HepG2 (cell line): ENCODE data around the gene DUSP12. TPM values are rescaled to one million over a fixed set of nuclear protein-coding genes. Genes with fewer than 3 reads are reported as not detected.

ENCODE experiments used
- ATAC-seq: fragments of 200-7000 bp; cut with Tn5 transposase; 3 replicates; pipeline ENCODE4 v1.9.1; 2020; ENCODE audit warnings: mild to moderate bottlenecking, moderate library complexity
- BruUV-seq: library from RNA; stranded (reverse); fragments of 400-500 nt; replicated peaks from 2 replicates; lab custom pipeline; 2021; lab: Mats Ljungman, UMichigan
- CTCF ChIA-PET: fragments of 300-600 bp; formaldehyde crosslinking; extraction: SDS; loops from one replicate; lab custom pipeline; 2021; ENCODE audit warnings: low total read pairs, inconsistent platforms, low intra/inter-chr PET ratio; lab: Yijun Ruan, JAX
- POLR2A ChIA-PET: fragments of 350-600 bp; sonication (Branson Sonifier 250); formaldehyde crosslinking; loops from one replicate; lab custom pipeline; 2020; ENCODE audit warnings: antibody characterized with exemption, inconsistent platforms; lab: Yijun Ruan, JAX
- DNase-seq: peaks from one replicate; pipeline ENCODE4 v3.0.0-alpha.2; 2015; ENCODE audit warnings: low spot score
- FAIRE-seq: peaks from 3 replicates; lab custom pipeline; 2011; peaks lifted over from hg19 to GRCh38; lab: Jason Lieb, UNC
- H2AFZ ChIP-seq: one replicate; pipeline ENCODE4 v1.6.1; 2011; ENCODE audit warnings: low read length, inconsistent platforms
- H3K27ac ChIP-seq: fragments of 300-600 bp; 3 replicates; pipeline ENCODE4 v1.8.0; 2011; ENCODE audit warnings: mixed run types, mild to moderate bottlenecking, mixed read lengths, low read length, inconsistent platforms; ENCODE audit not compliant: insufficient read depth; ENCODE audit errors: extremely low read length
- H3K27me3 ChIP-seq, 2 experiments: fragments of 200-600 bp in 1 of 2; 2 replicates in 1 of 2; 3 replicates in 1 of 2; pipeline versions ENCODE4 v1.6.0 to v1.8.0; 2011; ENCODE audit warnings: low read length in 2 of 2, mild to moderate bottlenecking in 2 of 2, moderate library complexity in 2 of 2, inconsistent platforms in 1 of 2; ENCODE audit not compliant: insufficient read depth in 2 of 2, control insufficient read depth in 1 of 2
- H3K36me3 ChIP-seq, 2 experiments: fragments of 200-600 bp in 1 of 2; replicated peaks in 1 of 2; 2 replicates in 1 of 2; 3 replicates in 1 of 2; pipeline versions ENCODE4 v1.5.1 to v1.8.0; 2011; ENCODE audit warnings: low read length in 2 of 2, inconsistent platforms in 1 of 2; ENCODE audit not compliant: insufficient read depth in 2 of 2, control insufficient read depth in 1 of 2
- H3K4me1 ChIP-seq: 2 replicates; pipeline ENCODE4 v1.5.1; 2012; ENCODE audit warnings: low read length, inconsistent platforms; ENCODE audit not compliant: insufficient read depth
- H3K4me2 ChIP-seq: 2 replicates; pipeline ENCODE4 v1.6.0; 2011; ENCODE audit warnings: low read depth, low read length, inconsistent platforms
- H3K4me3 ChIP-seq, 3 experiments: fragments of 200-600 bp in 1 of 3; sonication (generic), shearing (Covaris generic) in 1 of 3; replicated peaks in 1 of 3; 2 replicates each; pipeline ENCODE4 v1.5.1; 2011 to 2016; ENCODE audit warnings: low read length in 3 of 3, inconsistent platforms in 2 of 3, low read depth in 2 of 3, mild to moderate bottlenecking in 2 of 3, control low read depth in 1 of 3, mixed read lengths in 1 of 3; ENCODE audit not compliant: insufficient read depth in 1 of 3
- H3K79me2 ChIP-seq: one replicate; pipeline ENCODE4 v1.6.1; 2011; ENCODE audit warnings: low read length, inconsistent platforms; ENCODE audit not compliant: insufficient read depth
- H3K9ac ChIP-seq: 2 replicates; pipeline ENCODE4 v1.6.0; 2011; ENCODE audit warnings: mild to moderate bottlenecking, low read depth, low read length, inconsistent platforms; ENCODE audit not compliant: insufficient read depth
- H3K9me3 ChIP-seq: 2 replicates; pipeline ENCODE4 v1.5.1; 2012; ENCODE audit warnings: mild to moderate bottlenecking, low read length
- H4K20me1 ChIP-seq: 2 replicates; pipeline ENCODE4 v1.6.0; 2011; ENCODE audit warnings: inconsistent platforms, mild to moderate bottlenecking, low read length, moderate library complexity; ENCODE audit not compliant: insufficient read depth
- KLF6 ChIP-seq: IDR thresholded peaks from 2 replicates; pipeline ENCODE4 v1.8.0; 2016; ENCODE audit warnings: missing biosample characterization, missing genetic modification reagents
- NAIF1 ChIP-seq: sonication (generic); formaldehyde crosslinking; IDR thresholded peaks from 2 replicates; pipeline ENCODE4 v1.5.0; 2020; ENCODE audit warnings: mild to moderate bottlenecking, missing genetic modification reagents, borderline replicate concordance
- NFKBIZ ChIP-seq: IDR thresholded peaks from 2 replicates; pipeline ENCODE4 v1.6.1; 2018; ENCODE audit warnings: missing genetic modification reagents, missing compliant biosample characterization
- PRDM15 ChIP-seq: sonication (generic); formaldehyde crosslinking; IDR thresholded peaks from 2 replicates; pipeline ENCODE4 v1.4.0; 2020; ENCODE audit warnings: missing genetic modification reagents
- ZFYVE20 ChIP-seq: sonication (generic); formaldehyde crosslinking; IDR thresholded peaks from 2 replicates; pipeline ENCODE4 v1.8.0; 2023; ENCODE audit warnings: low read depth, mild to moderate bottlenecking, moderate library complexity, missing genetic modification reagents, borderline replicate concordance
- ZNF367 ChIP-seq: sonication (generic); formaldehyde crosslinking; IDR thresholded peaks from 2 replicates; pipeline ENCODE4 v1.4.0; 2020; ENCODE audit warnings: missing genetic modification reagents, borderline replicate concordance
- ZNF430 ChIP-seq: sonication (generic); formaldehyde crosslinking; IDR thresholded peaks from 2 replicates; pipeline ENCODE4 v1.9.0; 2021; ENCODE audit warnings: mild to moderate bottlenecking, missing genetic modification reagents
- ZNF546 ChIP-seq: sonication (generic); formaldehyde crosslinking; conservative IDR thresholded peaks from 2 replicates; pipeline ENCODE4 v1.8.1; 2023; ENCODE audit warnings: mild to moderate bottlenecking, missing genetic modification reagents
- ZNF747 ChIP-seq: sonication (generic); formaldehyde crosslinking; IDR thresholded peaks from 2 replicates; pipeline ENCODE4 v1.8.1; 2023; ENCODE audit warnings: missing genetic modification reagents, mild to moderate bottlenecking, borderline replicate concordance
- ZNF839 ChIP-seq: sonication (generic); formaldehyde crosslinking; IDR thresholded peaks from 2 replicates; pipeline ENCODE4 v1.4.0; 2020; ENCODE audit warnings: missing genetic modification reagents, mild to moderate bottlenecking, borderline replicate concordance
- ZSCAN30 ChIP-seq: sonication (generic); formaldehyde crosslinking; IDR thresholded peaks from 2 replicates; pipeline ENCODE4 v1.5.0; 2020; ENCODE audit warnings: mild to moderate bottlenecking, missing genetic modification reagents
- WGBS: methylation state at CpG from one replicate; pipeline ENCODE4 v1.1.6; 2017; ENCODE audit warnings: low lambda C conversion rate; 5-methylcytosine and 5-hydroxymethylcytosine counted together
- in situ Hi-C: cut with HindIII; loops from 2 replicates; pipeline ENCODE4 v1.10.0; 2017; ENCODE audit warnings: low pct_unique_long_range_greater_than_20kb; ENCODE audit not compliant: extremely low pct_ligation_motif_present
- intact Hi-C: fragments of 100-400 bp; cut with micrococcal nuclease; formaldehyde crosslinking; loops from one replicate; pipeline ENCODE4 v1.10.0; 2022; ENCODE audit not compliant: unreplicated experiment
- polyA plus RNA-seq, 8 experiments: library from polyadenylated mRNA; depleted of rRNA in 3 of 8; stranded (reverse) in 7 of 8; unstranded in 1 of 8; fragments of >200 nt; fragmentation: Illumina TruSeq in 4 of 8; extraction: Trizol in 4 of 8; gene quantifications; 2 replicates each; pipeline versions ENCODE4 v1.2.1 to v1.2.3, GENCODE V29; 2011 to 2016; ENCODE audit warnings: low read depth in 4 of 8, missing spikeins in 1 of 8, mixed read lengths in 1 of 8; ENCODE audit not compliant: insufficient read depth in 1 of 8
- total RNA-seq, 5 experiments: library from RNA; depleted of rRNA; stranded (reverse); fragments of >200 nt; fragmentation: Illumina TruSeq; extraction: Trizol; gene quantifications; 2 replicates each; pipeline ENCODE4 v1.2.3, GENCODE V29; 2016; ENCODE audit warnings: low read depth in 1 of 5

DUSP12 gene
- total and polyA plus RNA-seq, 2 of the 13 experiments (the other 11 are each of a cell fraction or from before 2014, with no cell fraction given): 36.7 to 37.1 TPM

DNA sequence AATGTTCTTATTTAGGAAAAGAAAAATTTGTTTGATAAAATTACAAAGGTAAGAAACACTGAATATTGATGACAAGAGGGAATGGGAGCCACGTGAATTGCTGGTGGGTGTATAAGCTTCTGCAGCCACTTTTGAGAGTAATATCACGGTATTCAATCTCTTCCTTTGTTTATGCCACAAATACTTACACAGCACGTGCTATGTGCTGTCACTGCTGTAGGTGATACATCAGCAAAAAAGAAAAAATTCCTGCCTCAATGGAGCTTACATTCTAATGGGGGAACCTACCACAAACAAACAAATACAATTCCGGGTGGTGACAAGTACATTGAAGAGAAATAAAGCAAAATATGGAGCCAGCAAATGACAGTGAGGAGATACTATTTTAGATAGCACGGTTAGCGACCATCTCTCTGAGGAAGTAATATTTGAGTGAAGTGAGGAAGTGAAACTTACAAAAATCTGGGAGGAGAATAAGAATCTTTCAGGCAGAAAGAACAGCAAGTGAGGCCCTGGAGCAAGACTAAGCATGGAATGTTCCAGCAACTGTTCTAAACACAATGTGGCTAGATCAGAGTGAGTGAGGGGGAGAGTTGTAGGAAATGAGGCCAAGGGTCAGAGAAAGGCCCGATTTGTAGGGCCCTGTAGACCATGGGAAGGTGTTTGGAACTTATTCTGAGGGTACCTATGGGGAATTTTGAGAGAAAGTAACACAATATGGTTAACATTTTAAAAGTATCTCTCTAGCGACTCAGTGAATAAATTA, 30.8 kb upstream of the DUSP12 start (continued):
- TF ChIP-seq ZFYVE20 (CRISPR knock-in tag) (no peak), ZSCAN30 (CRISPR knock-in tag) (no peak), NAIF1 (CRISPR knock-in tag) (no peak), ZNF430 (CRISPR knock-in tag) (no peak), ZNF839 (CRISPR knock-in tag) (no peak), ZNF367 (CRISPR knock-in tag) (no peak), ZNF747 (no peak), ZNF546 (CRISPR knock-in tag) (no peak)
- TF ChIP-seq, all 625 proteins: peak for 0

- Histone ChIP-seq H3K36me3 (no peaks in the 10 kb centered on the region), H3K27me3 (peaks cover 3 to 9% of the 10 kb centered on the region in 2 experiments; a peak in 2 of 5 replicates), H3K9ac (no peak overlapping the region), H3K4me3 (no peak overlapping the region), H2AFZ (no peak overlapping the region), H3K4me2 (no peak overlapping the region), H4K20me1 (no peaks in the 10 kb centered on the region), H3K9me3 (no peaks in the 10 kb centered on the region), H3K27ac (no peak overlapping the region), H3K79me2 (no peaks in the 10 kb centered on the region), H3K4me1 (no peaks in the 10 kb centered on the region)
- intact Hi-C loops (no loop called here), in situ Hi-C loops (no loop called here)
- ATAC-seq: no peak
- CTCF ChIA-PET: no interaction called here
- 0% methylated on average over 1 of the region's 1 CpG for WGBS
- no peak for DNase-seq
- FAIRE-seq: no peak
- no peak for TF ChIP-seq KLF6 (CRISPR knock-in tag)
- no peak for TF ChIP-seq NFKBIZ
- TF ChIP-seq PRDM15 (CRISPR knock-in tag): no peak
- no TSS peak for BruUV-seq
- POLR2A ChIA-PET: no interaction called here
Measured at GRCh38 chr1:161719325-161719611, 30.3 kb upstream of the DUSP12 start.
